HepG2 (cell line): ENCODE data around the gene NAT9. TPM values are rescaled to one million over a fixed set of nuclear protein-coding genes. Genes with fewer than 3 reads are reported as not detected.

Source experiments
- ATAC-seq: fragments of 200-7000 bp; cut with Tn5 transposase; 3 replicates; pipeline ENCODE4 v1.9.1; 2020; ENCODE audit warnings: mild to moderate bottlenecking, moderate library complexity
- BruUV-seq: library from RNA; stranded (reverse); fragments of 400-500 nt; replicated peaks from 2 replicates; lab custom pipeline; 2021; lab: Mats Ljungman, UMichigan
- CTCF ChIA-PET: fragments of 300-600 bp; formaldehyde crosslinking; extraction: SDS; loops from one replicate; lab custom pipeline; 2021; ENCODE audit warnings: low total read pairs, inconsistent platforms, low intra/inter-chr PET ratio; lab: Yijun Ruan, JAX
- POLR2A ChIA-PET: fragments of 350-600 bp; sonication (Branson Sonifier 250); formaldehyde crosslinking; loops from one replicate; lab custom pipeline; 2020; ENCODE audit warnings: antibody characterized with exemption, inconsistent platforms; lab: Yijun Ruan, JAX
- DNase-seq: peaks from one replicate; pipeline ENCODE4 v3.0.0-alpha.2; 2015; ENCODE audit warnings: low spot score
- FAIRE-seq: peaks from 3 replicates; lab custom pipeline; 2011; peaks lifted over from hg19 to GRCh38; lab: Jason Lieb, UNC
- H2AFZ ChIP-seq: one replicate; pipeline ENCODE4 v1.6.1; 2011; ENCODE audit warnings: low read length, inconsistent platforms
- H3K27ac ChIP-seq: fragments of 300-600 bp; 3 replicates; pipeline ENCODE4 v1.8.0; 2011; ENCODE audit warnings: mixed run types, mild to moderate bottlenecking, mixed read lengths, low read length, inconsistent platforms; ENCODE audit not compliant: insufficient read depth; ENCODE audit errors: extremely low read length
- H3K27me3 ChIP-seq, 2 experiments: fragments of 200-600 bp in 1 of 2; 2 replicates in 1 of 2; 3 replicates in 1 of 2; pipeline versions ENCODE4 v1.6.0 to v1.8.0; 2011; ENCODE audit warnings: low read length in 2 of 2, mild to moderate bottlenecking in 2 of 2, moderate library complexity in 2 of 2, inconsistent platforms in 1 of 2; ENCODE audit not compliant: insufficient read depth in 2 of 2, control insufficient read depth in 1 of 2
- H3K36me3 ChIP-seq, 2 experiments: fragments of 200-600 bp in 1 of 2; replicated peaks in 1 of 2; 2 replicates in 1 of 2; 3 replicates in 1 of 2; pipeline versions ENCODE4 v1.5.1 to v1.8.0; 2011; ENCODE audit warnings: low read length in 2 of 2, inconsistent platforms in 1 of 2; ENCODE audit not compliant: insufficient read depth in 2 of 2, control insufficient read depth in 1 of 2
- H3K4me1 ChIP-seq: 2 replicates; pipeline ENCODE4 v1.5.1; 2012; ENCODE audit warnings: low read length, inconsistent platforms; ENCODE audit not compliant: insufficient read depth
- H3K4me2 ChIP-seq: 2 replicates; pipeline ENCODE4 v1.6.0; 2011; ENCODE audit warnings: low read depth, low read length, inconsistent platforms
- H3K4me3 ChIP-seq, 3 experiments: fragments of 200-600 bp in 1 of 3; sonication (generic), shearing (Covaris generic) in 1 of 3; replicated peaks in 1 of 3; 2 replicates each; pipeline ENCODE4 v1.5.1; 2011 to 2016; ENCODE audit warnings: low read length in 3 of 3, inconsistent platforms in 2 of 3, low read depth in 2 of 3, mild to moderate bottlenecking in 2 of 3, control low read depth in 1 of 3, mixed read lengths in 1 of 3; ENCODE audit not compliant: insufficient read depth in 1 of 3
- H3K79me2 ChIP-seq: one replicate; pipeline ENCODE4 v1.6.1; 2011; ENCODE audit warnings: low read length, inconsistent platforms; ENCODE audit not compliant: insufficient read depth
- H3K9ac ChIP-seq: 2 replicates; pipeline ENCODE4 v1.6.0; 2011; ENCODE audit warnings: mild to moderate bottlenecking, low read depth, low read length, inconsistent platforms; ENCODE audit not compliant: insufficient read depth
- H3K9me3 ChIP-seq: 2 replicates; pipeline ENCODE4 v1.5.1; 2012; ENCODE audit warnings: mild to moderate bottlenecking, low read length
- H4K20me1 ChIP-seq: 2 replicates; pipeline ENCODE4 v1.6.0; 2011; ENCODE audit warnings: inconsistent platforms, mild to moderate bottlenecking, low read length, moderate library complexity; ENCODE audit not compliant: insufficient read depth
- AGO1 ChIP-seq: fragments of 200-400 bp; formaldehyde crosslinking; IDR thresholded peaks from 2 replicates; pipeline ENCODE4 v1.6.1; 2017; ENCODE audit warnings: mild to moderate bottlenecking, low read depth, low read length, moderate library complexity; ENCODE audit not compliant: poor library complexity, severe bottlenecking
- HNF4A ChIP-seq: sonication (generic); formaldehyde crosslinking; IDR thresholded peaks from 2 replicates; pipeline ENCODE4 v1.4.0; 2020; ENCODE audit warnings: missing genetic modification reagents
- JUN ChIP-seq: sonication (generic); formaldehyde crosslinking; IDR thresholded peaks from 2 replicates; pipeline ENCODE4 v1.4.0; 2020; ENCODE audit warnings: mild to moderate bottlenecking, missing genetic modification reagents
- MBD4 ChIP-seq: IDR thresholded peaks from 2 replicates; pipeline ENCODE4 v1.6.1; 2012; ENCODE audit warnings: low read length, inconsistent platforms, borderline replicate concordance
- MYC ChIP-seq: sonication (generic); formaldehyde crosslinking; IDR thresholded peaks from 2 replicates; pipeline ENCODE4 v1.9.0; 2021; ENCODE audit warnings: missing genetic modification reagents, borderline replicate concordance
- NKX3-1 ChIP-seq: sonication (generic); formaldehyde crosslinking; IDR thresholded peaks from 2 replicates; pipeline ENCODE4 v1.5.0; 2020; ENCODE audit warnings: missing genetic modification reagents
- POLR2A ChIP-seq, 2 experiments: IDR thresholded peaks; 2 replicates each; pipeline ENCODE4 v1.6.1; 2011; ENCODE audit warnings: low read depth in 2 of 2, low read length in 2 of 2, mild to moderate bottlenecking in 1 of 2, moderate library complexity in 1 of 2; ENCODE audit not compliant: insufficient read depth in 1 of 2
- POLR2AphosphoS5 ChIP-seq: IDR thresholded peaks from 2 replicates; pipeline ENCODE4 v1.6.1; 2012; ENCODE audit warnings: low read depth, low read length
- POLR2G ChIP-seq: fragments of 200-400 bp; formaldehyde crosslinking; IDR thresholded peaks from 2 replicates; pipeline ENCODE4 v1.6.1; 2018; ENCODE audit warnings: mild to moderate bottlenecking, low read depth, low read length, moderate library complexity
- SALL1 ChIP-seq: sonication (generic); formaldehyde crosslinking; IDR thresholded peaks from 2 replicates; pipeline ENCODE4 v1.8.0; 2022; ENCODE audit warnings: mild to moderate bottlenecking, missing genetic modification reagents
- SALL2 ChIP-seq: sonication (generic); formaldehyde crosslinking; IDR thresholded peaks from 2 replicates; pipeline ENCODE4 v1.8.1; 2023; ENCODE audit warnings: mild to moderate bottlenecking, missing genetic modification reagents, inconsistent platforms
- ZNF205 ChIP-seq: IDR thresholded peaks from 2 replicates; pipeline ENCODE4 v1.6.1; 2018; ENCODE audit warnings: missing biosample characterization, missing genetic modification reagents
- ZNF274 ChIP-seq: sonication (generic); formaldehyde crosslinking; IDR thresholded peaks from 2 replicates; pipeline ENCODE4 v1.5.1; 2020; ENCODE audit warnings: mild to moderate bottlenecking, missing genetic modification reagents
- ZNF619 ChIP-seq: sonication (generic); formaldehyde crosslinking; IDR thresholded peaks from 2 replicates; pipeline ENCODE4 v1.4.0; 2020; ENCODE audit warnings: mild to moderate bottlenecking, missing genetic modification reagents
- WGBS: methylation state at CpG from one replicate; pipeline ENCODE4 v1.1.6; 2017; ENCODE audit warnings: low lambda C conversion rate; 5-methylcytosine and 5-hydroxymethylcytosine counted together
- in situ Hi-C: cut with HindIII; loops from 2 replicates; pipeline ENCODE4 v1.10.0; 2017; ENCODE audit warnings: low pct_unique_long_range_greater_than_20kb; ENCODE audit not compliant: extremely low pct_ligation_motif_present
- intact Hi-C: fragments of 100-400 bp; cut with micrococcal nuclease; formaldehyde crosslinking; loops from one replicate; pipeline ENCODE4 v1.10.0; 2022; ENCODE audit not compliant: unreplicated experiment
- polyA plus RNA-seq, 8 experiments: library from polyadenylated mRNA; depleted of rRNA in 3 of 8; stranded (reverse) in 7 of 8; unstranded in 1 of 8; fragments of >200 nt; fragmentation: Illumina TruSeq in 4 of 8; extraction: Trizol in 4 of 8; gene quantifications; 2 replicates each; pipeline versions ENCODE4 v1.2.1 to v1.2.3, GENCODE V29; 2011 to 2016; ENCODE audit warnings: low read depth in 4 of 8, missing spikeins in 1 of 8, mixed read lengths in 1 of 8; ENCODE audit not compliant: insufficient read depth in 1 of 8
- total RNA-seq, 5 experiments: library from RNA; depleted of rRNA; stranded (reverse); fragments of >200 nt; fragmentation: Illumina TruSeq; extraction: Trizol; gene quantifications; 2 replicates each; pipeline ENCODE4 v1.2.3, GENCODE V29; 2016; ENCODE audit warnings: low read depth in 1 of 5
- TF ChIP-seq, protein P1 (sequence below): sonication (generic); formaldehyde crosslinking; IDR thresholded peaks from 2 replicates; pipeline ENCODE4 v1.4.0; 2020; ENCODE audit warnings: missing genetic modification reagents
- TF ChIP-seq, protein P2 (sequence below): sonication (generic); formaldehyde crosslinking; IDR thresholded peaks from 2 replicates; pipeline ENCODE4 v1.8.0; 2022; ENCODE audit warnings: mild to moderate bottlenecking, missing genetic modification reagents; ENCODE audit not compliant: insufficient replicate concordance
- TF ChIP-seq, protein P3 (sequence below): IDR thresholded peaks from 2 replicates; pipeline ENCODE4 v1.6.1; 2016; ENCODE audit warnings: missing biosample characterization, missing genetic modification reagents, low read depth

The NAT9 gene
- total and polyA plus RNA-seq, 2 of the 13 experiments (the other 11 are each of a cell fraction or from before 2014, with no cell fraction given), result 39.7 to 44.2 TPM

DNA sequence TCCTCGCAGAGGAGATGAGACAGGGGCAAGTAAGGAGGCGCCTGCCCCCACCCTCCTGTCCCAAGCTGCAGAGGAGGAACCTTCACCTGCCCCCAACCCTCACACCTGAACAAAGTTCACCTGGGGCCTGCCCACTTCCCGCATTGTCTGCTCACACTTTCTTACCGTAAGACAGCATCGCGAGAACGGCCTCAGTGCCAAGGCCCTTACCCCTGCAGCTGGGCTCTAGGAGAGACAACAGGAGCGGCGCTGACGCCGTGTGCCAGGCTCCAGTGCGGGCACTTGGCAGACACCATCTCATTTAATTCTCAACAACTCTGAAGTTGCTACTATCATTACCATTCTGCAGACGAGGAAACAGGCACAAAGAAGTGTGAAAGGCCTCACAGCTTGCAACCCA lies 4.1 kb downstream of the NAT9 start:
- no peak for FAIRE-seq
- no peak overlapping the region for H3K4me3 ChIP-seq
- no peaks in the 10 kb centered on the region; a peak in 1 of 5 replicates for H3K27me3 ChIP-seq
- in situ Hi-C loops, result no loop called here
- H3K27ac ChIP-seq, result peak overlapping the region; percentile 52
- no peak for ATAC-seq
- no peak overlapping the region for H3K4me2 ChIP-seq
- H3K36me3 ChIP-seq, result peaks cover 33 to 56% of the 10 kb centered on the region in 2 experiments
- H3K4me1 ChIP-seq, result peaks cover 85% of the 10 kb centered on the region
- TF ChIP-seq, protein P1, sequence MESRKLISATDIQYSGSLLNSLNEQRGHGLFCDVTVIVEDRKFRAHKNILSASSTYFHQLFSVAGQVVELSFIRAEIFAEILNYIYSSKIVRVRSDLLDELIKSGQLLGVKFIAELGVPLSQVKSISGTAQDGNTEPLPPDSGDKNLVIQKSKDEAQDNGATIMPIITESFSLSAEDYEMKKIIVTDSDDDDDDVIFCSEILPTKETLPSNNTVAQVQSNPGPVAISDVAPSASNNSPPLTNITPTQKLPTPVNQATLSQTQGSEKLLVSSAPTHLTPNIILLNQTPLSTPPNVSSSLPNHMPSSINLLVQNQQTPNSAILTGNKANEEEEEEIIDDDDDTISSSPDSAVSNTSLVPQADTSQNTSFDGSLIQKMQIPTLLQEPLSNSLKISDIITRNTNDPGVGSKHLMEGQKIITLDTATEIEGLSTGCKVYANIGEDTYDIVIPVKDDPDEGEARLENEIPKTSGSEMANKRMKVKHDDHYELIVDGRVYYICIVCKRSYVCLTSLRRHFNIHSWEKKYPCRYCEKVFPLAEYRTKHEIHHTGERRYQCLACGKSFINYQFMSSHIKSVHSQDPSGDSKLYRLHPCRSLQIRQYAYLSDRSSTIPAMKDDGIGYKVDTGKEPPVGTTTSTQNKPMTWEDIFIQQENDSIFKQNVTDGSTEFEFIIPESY (CRISPR knock-in tag), result peak; percentile 69; the same call in 1 of the 2 replicates
- TF ChIP-seq SALL2 (CRISPR knock-in tag) (no peak), MYC (CRISPR knock-in tag) (no peak), POLR2G (peak; percentile 13; the same call in 1 of the 2 replicates), POLR2AphosphoS5 (peak; percentile 21; the same call in 1 of the 2 replicates), HNF4A (CRISPR knock-in tag) (0 out of 2 replicates have a peak, but pooled peaks have one; percentile 6), MBD4 (peak; percentile 63; the same call in 1 of the 2 replicates), AGO1 (peak; percentile 27), JUN (CRISPR knock-in tag) (no peak), ZNF619 (CRISPR knock-in tag) (0 out of 2 replicates have a peak, but pooled peaks have one; percentile 37), ZNF205 (CRISPR knock-in tag) (no peak), ZNF274 (CRISPR knock-in tag) (no peak), NKX3-1 (CRISPR knock-in tag) (no peak), POLR2A (IDR thresholded peaks at IDR 0.05; ENCODE audit: insufficient read depth in 1 of 2, low read depth in 2 of 2, low read length in 2 of 2) (peak in 1 of 2 experiments; percentile 35; a peak in 1 of 4 replicates), SALL1 (no peak)
- TF ChIP-seq, protein P2, sequence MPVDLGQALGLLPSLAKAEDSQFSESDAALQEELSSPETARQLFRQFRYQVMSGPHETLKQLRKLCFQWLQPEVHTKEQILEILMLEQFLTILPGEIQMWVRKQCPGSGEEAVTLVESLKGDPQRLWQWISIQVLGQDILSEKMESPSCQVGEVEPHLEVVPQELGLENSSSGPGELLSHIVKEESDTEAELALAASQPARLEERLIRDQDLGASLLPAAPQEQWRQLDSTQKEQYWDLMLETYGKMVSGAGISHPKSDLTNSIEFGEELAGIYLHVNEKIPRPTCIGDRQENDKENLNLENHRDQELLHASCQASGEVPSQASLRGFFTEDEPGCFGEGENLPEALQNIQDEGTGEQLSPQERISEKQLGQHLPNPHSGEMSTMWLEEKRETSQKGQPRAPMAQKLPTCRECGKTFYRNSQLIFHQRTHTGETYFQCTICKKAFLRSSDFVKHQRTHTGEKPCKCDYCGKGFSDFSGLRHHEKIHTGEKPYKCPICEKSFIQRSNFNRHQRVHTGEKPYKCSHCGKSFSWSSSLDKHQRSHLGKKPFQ (CRISPR knock-in tag), result no peak
- TF ChIP-seq, protein P3, sequence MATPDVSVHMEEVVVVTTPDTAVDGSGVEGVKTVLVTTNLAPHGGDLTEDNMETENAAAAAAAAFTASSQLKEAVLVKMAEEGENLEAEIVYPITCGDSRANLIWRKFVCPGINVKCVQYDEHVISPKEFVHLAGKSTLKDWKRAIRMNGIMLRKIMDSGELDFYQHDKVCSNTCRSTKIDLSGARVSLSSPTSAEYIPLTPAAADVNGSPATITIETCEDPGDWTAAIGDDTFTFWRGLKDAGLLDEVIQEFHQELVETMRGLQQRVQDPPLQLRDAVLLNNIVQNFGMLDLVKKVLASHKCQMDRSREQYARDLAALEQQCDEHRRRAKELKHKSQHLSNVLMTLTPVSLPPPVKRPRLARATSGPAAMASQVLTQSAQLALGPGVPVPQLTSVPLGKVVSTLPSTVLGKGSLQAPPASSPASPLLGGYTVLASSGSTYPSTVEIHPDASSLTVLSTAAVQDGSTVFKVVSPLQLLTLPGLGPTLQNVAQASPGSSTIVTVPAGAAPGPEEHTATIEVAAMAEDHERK (CRISPR knock-in tag), result no peak
- H3K79me2 ChIP-seq, result peaks cover 27% of the 10 kb centered on the region
- ChIA-PET POLR2A (interaction anchor here (2.3 to 29.3 kb wide), 3 partner anchors 18 to 101 kb away, joined by 8 to 1459 read pairs (median 162); partner anchors contain the start of genes FDXR, NHERF1 and RAB37), CTCF (interaction anchor here (12.2 kb wide), 1 partner anchor 24 kb away, joined by 219 read pairs; the partner anchor contains the start of gene NHERF1)
- intact Hi-C loops, result no loop called here
- no peak for DNase-seq
- H3K9ac ChIP-seq, result no peak overlapping the region
- WGBS, result 94% methylated on average over 13 of the region's 13 CpGs
- peaks cover 20% of the 10 kb centered on the region; the same call in 1 of the 2 replicates for H4K20me1 ChIP-seq
- no TSS peak for BruUV-seq
- no peak overlapping the region for H2AFZ ChIP-seq
- H3K9me3 ChIP-seq, result no peaks in the 10 kb centered on the region
